Chondrocyte (in vitro differentiated cells): ENCODE measurements around the gene CTNNBL1. TPM values are rescaled to one million over a fixed set of nuclear protein-coding genes. Genes with fewer than 3 reads are reported as not detected.

ENCODE experiments used
- DNase-seq: peaks from one replicate; pipeline ENCODE4 v3.0.0; 2021; ENCODE audit warnings: mixed read lengths, low spot score
- H3K27ac Mint-ChIP-seq: one replicate; pipeline ENCODE4 v1.8.0; 2021; ENCODE audit warnings: mild to moderate bottlenecking, moderate library complexity, mixed read lengths; ENCODE audit not compliant: unreplicated experiment
- H3K27me3 Mint-ChIP-seq: 2 replicates; pipeline ENCODE4 v1.8.0; 2021; ENCODE audit warnings: low read depth, mixed read lengths
- H3K36me3 Mint-ChIP-seq: 2 replicates; pipeline ENCODE4 v1.8.0; 2021; ENCODE audit warnings: low read depth, mixed read lengths
- H3K4me1 Mint-ChIP-seq: 2 replicates; pipeline ENCODE4 v1.8.0; 2021; ENCODE audit warnings: low read depth, mild to moderate bottlenecking, mixed read lengths
- H3K4me3 Mint-ChIP-seq: one replicate; pipeline ENCODE4 v1.8.0; 2021; ENCODE audit warnings: mild to moderate bottlenecking, moderate library complexity, mixed read lengths; ENCODE audit not compliant: unreplicated experiment
- H3K9me3 Mint-ChIP-seq: 2 replicates; pipeline ENCODE4 v1.8.0; 2021; ENCODE audit warnings: low read depth, mixed read lengths
- CTCF ChIP-seq: fragments of 200-600 bp; sonication (generic); IDR thresholded peaks from 2 replicates; pipeline ENCODE4 v1.5.0; 2021; ENCODE audit warnings: antibody characterized with exemption, mild to moderate bottlenecking, moderate library complexity
- total RNA-seq: library from RNA; stranded (reverse); gene quantifications from 3 replicates; pipeline ENCODE4 v1.2.1, GENCODE V29; 2021

The CTNNBL1 gene
- total RNA-seq, 1 donor from 2014 or later, result 36.0 TPM

- H3K36me3 Mint-ChIP-seq, result peaks cover 17% of the 10 kb centered on the region
- H3K27ac Mint-ChIP-seq, result peak overlapping the region; percentile 43
- H3K4me3 Mint-ChIP-seq, result no peak overlapping the region
- no peaks in the 10 kb centered on the region for H3K27me3 Mint-ChIP-seq
- peaks cover 6% of the 10 kb centered on the region for H3K4me1 Mint-ChIP-seq
- DNase-seq, result no peak
- H3K9me3 Mint-ChIP-seq, result no peaks in the 10 kb centered on the region
- TF ChIP-seq CTCF, result no peak
These were observed 163.3 kb downstream of the CTNNBL1 start for GRCh38 chr20:37856932-37857660.

- H3K36me3 Mint-ChIP-seq, result peaks cover 29% of the 10 kb centered on the region
- TF ChIP-seq CTCF, result no peak
- H3K4me1 Mint-ChIP-seq, result peaks cover 6% of the 10 kb centered on the region
- no peaks in the 10 kb centered on the region for H3K9me3 Mint-ChIP-seq
- no peak for DNase-seq
- H3K27me3 Mint-ChIP-seq, result no peaks in the 10 kb centered on the region
- no peak overlapping the region for H3K4me3 Mint-ChIP-seq
- no peak overlapping the region for H3K27ac Mint-ChIP-seq
These were observed 165.8 kb downstream of the CTNNBL1 start for GRCh38 chr20:37859406-37860171.

GRCh38 chr20:37863289-37863688, 169.5 kb downstream of the CTNNBL1 start:
- DNase-seq, result no peak
- Mint-ChIP-seq H3K27me3 (no peaks in the 10 kb centered on the region), H3K4me3 (no peak overlapping the region), H3K9me3 (no peaks in the 10 kb centered on the region), H3K4me1 (no peaks in the 10 kb centered on the region), H3K36me3 (peaks cover 30% of the 10 kb centered on the region), H3K27ac (no peak overlapping the region)
- TF ChIP-seq CTCF, result no peak

- DNase-seq, result no peak
- Mint-ChIP-seq H3K36me3 (peaks cover 30% of the 10 kb centered on the region), H3K27me3 (no peaks in the 10 kb centered on the region), H3K9me3 (no peaks in the 10 kb centered on the region), H3K4me3 (no peak overlapping the region), H3K4me1 (peaks cover 4% of the 10 kb centered on the region), H3K27ac (no peak overlapping the region)
- TF ChIP-seq CTCF, result no peak
These were observed 170.5 kb downstream of the CTNNBL1 start for GRCh38 chr20:37864298-37864697.

GRCh38 chr20:37866051-37866450, 172.2 kb downstream of the CTNNBL1 start:
- no peak overlapping the region for H3K4me3 Mint-ChIP-seq
- no peaks in the 10 kb centered on the region for H3K9me3 Mint-ChIP-seq
- no peak overlapping the region for H3K27ac Mint-ChIP-seq
- no peak for TF ChIP-seq CTCF
- H3K27me3 Mint-ChIP-seq, result no peaks in the 10 kb centered on the region
- DNase-seq, result peak; percentile 53
- H3K36me3 Mint-ChIP-seq, result peaks cover 33% of the 10 kb centered on the region
- peaks cover 7% of the 10 kb centered on the region for H3K4me1 Mint-ChIP-seq
